Stimulated activated CD4-positive, alpha-beta T cell treated with anti-CD3 and anti-CD28 coated beads, Interleukin-1b, Interleukin-23, amount 100 ng/mL, for 24 hours (primary cell): ENCODE data around the gene SUN2.

Experiments used
- DNase-seq, 4 experiments: peaks; one replicate each; pipeline ENCODE4 v3.0.0-alpha.2; 2020; ENCODE audit warnings: low read depth in 4 of 4, low spot score in 1 of 4

Gene SUN2

DNA sequence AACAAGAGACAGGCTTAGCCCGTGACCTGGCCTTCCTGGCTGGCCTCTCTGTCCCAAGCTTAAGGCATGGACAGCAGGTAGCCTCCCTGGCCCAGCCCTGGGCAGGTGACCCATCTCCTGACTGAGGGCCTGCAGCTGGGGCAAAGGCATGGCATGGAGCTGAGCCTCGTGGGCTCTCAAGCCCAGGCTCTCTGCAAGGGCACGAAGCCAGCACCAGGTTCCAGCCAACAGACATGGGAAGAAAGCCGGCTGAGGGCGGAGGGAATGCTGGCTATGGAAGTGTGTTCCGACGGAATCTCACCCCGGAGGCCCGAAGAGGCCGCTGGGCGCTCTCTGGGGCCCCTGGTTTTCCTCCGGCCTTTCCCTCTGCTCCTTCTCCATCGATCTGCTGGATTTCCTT is 25.2 kb upstream of the SUN2 start:
- no peak for DNase-seq

DNA sequence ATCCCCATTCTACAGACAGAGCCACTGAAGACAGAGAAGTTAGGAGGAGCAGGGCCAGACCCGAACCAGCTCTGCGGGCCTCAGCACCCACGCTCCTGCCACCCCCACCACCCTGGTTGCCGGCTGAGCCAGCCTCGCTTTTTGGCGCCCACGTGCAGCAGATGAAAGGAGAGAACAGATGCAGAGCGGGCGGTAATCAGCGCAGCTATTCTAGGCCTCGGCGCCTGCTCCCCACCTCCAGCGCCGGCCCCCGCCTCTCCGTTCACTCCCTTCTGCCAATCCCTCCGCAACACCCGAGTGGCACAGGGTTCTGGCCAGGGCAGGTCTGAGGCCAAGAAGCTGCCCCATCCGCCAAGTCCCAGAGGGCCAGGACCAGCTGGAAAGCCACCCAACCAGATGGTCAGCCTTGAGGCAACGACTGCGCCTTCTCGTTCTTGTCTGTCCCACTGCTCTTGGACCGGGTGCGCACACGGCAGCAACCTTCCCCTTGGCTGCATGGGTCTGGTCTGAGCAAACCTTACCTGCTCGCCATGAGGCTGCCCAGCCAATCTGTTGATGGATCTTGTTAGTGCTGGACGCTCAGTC is 21.4 kb upstream of the SUN2 start:
- no peak for DNase-seq

DNA sequence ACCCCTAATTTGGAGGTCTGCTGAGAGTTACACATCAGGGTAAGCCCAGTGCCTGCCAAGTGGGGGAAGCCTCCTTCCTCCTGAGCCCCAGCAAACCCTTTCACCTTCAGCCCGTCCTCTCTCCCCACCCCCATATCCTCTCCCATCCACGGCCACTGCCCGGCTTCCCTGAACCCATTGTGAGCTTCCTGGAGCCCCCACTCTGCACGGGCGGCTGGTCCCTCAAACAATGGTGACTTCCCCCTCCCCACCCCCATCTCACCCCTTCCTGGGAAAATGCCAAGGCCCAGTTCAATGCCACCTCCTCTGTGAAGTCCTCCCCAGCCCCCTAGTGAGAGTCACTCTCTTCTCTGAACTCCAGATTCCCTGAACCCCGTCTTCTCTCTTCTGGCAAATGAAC is 20.3 kb upstream of the SUN2 start:
- DNase-seq, result no peak

DNA sequence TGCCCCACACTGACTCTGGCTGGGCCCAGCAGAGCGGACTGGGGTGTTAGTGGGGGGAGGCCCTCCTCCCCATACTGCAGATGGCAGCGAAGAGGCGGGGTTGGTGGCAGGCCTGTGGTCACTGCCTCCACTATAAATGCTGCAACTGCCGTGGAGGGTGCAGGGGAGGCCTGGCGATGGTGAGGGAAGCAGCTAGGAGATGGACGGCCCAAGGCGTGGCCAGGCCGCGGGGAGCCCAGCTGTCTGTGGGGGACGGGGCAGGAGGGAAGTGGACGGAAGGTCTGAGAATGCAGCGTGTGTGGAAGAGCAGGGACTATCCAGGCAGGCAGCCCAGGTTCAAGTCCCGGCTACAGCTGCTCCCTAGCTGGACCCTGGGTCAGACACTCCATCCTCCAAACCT is 19.9 kb upstream of the SUN2 start:
- no peak for DNase-seq

DNA sequence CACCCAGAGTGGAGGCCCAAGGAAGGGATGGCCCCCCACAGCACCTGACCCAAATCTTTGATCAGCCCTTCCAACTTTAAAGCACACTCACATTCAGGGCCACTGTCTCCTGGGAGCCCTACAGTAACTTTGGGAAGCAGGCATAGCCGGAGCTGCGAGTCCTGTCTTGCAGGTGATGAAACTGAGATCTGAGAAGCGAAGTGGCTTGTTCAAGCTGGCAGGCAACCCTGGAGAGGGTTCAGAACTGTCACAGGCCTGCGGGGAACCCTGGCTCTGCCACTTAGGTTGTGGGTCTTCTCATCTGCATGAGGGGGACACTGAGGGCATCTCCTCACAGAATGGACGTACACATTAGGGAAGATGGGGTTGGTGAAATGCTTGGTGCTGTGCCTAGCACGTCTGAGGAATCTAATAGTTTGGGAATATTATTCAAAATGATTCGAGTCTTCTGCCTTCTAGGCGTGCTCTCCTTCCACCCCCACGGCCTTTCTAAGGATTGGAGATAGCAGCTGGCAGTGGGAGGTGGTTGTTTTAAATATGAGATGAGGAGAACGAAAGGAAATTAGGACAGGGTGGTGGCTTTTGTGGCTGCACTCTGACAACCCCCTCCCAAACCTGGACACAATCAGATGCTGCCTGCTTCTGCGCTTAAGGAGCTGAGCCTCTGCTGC is 18.8 kb upstream of the SUN2 start:
- no peak for DNase-seq

DNA sequence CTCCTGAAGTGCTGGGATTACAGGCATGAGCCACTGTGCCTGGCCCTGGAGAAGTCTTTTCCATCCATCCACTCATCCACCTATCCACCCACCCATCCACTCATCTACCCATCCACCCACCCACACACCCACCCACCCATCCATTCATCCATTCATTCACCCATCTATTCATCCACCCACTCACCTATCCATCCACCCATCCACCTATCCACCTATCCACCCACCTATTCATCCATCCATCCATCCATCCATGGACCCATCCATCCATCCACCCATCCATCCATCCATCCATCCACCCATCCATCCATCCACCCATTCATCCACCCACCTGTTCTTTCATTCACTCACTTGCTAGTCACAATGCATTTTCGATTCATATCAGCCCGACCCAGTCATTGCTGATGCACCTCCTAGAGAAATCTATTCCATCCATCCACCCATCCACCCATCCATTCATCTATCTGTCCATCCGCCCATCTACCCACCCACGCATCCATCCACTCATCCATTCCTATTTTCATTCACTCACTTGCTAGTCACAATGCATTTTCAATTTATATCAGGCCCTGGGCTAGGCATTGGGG is 17.7 kb upstream of the SUN2 start:
- DNase-seq, result no peak

DNA sequence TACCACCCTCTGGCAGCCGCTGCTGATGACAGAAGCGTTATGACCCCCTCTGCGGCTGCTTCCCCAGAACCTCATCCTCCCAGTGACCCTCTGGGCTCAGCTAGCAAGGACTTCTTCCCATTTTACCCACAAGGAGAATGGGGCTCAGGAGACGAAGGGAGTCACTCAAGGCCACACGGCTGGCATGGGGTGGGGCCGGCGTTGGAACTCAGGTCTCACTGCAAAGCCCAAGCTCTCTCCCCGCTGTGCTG is 16.8 kb upstream of the SUN2 start:
- DNase-seq, result no peak

DNA sequence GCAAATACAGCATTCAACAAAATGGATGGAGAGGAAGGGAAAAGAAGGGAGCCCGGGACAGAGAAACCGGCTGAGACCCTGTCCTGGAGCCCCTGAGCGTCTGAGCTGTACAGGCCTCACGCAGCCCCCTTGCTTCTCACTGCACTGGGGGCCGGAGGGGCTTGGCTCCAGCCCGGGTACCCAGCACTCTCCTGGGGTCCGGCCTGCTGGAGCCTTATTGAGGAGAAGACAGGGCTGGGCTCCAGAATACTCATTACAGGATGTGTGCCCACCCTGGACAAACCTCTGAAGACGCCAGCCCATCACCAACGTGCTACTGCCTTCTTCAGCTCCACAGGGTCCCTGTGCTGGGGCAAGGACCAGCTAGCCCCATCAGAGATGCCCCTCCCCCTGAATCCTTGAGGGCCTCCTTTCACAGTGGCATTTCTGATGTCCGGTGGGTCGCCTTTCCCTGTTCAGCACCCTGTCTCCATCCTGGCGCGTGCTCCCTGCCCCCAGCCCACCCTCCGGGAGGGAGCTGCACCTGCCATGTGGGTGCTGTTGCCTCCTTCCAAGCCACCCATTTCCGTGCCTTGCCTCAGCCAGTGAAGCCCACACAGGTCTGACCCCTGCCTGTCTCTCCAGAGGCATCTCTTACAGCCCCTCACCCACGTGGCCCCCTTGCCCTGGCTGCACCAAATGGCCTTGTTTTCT is 14.6 kb upstream of the SUN2 start:
- DNase-seq, result no peak

DNA sequence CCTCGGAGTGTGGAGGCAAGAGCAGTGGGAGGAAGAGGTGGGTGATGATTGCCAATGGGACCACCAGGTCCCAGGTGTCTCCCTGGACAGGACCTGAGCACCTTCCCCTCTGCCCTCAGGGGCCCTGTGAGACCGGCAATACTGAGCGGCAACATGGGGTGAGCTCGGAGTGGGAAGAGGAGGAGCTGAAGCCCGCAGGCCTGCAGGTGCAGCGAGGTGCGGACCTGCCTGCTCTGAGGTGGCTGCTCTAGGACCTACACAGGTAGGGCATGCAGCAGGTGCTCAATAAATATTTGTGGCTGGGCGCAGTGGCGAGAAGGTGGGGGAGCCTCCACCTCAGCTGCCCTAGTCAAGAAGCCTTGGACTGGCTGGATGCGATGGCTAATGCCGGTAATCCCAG is 12.2 kb upstream of the SUN2 start:
- no peak for DNase-seq

DNA sequence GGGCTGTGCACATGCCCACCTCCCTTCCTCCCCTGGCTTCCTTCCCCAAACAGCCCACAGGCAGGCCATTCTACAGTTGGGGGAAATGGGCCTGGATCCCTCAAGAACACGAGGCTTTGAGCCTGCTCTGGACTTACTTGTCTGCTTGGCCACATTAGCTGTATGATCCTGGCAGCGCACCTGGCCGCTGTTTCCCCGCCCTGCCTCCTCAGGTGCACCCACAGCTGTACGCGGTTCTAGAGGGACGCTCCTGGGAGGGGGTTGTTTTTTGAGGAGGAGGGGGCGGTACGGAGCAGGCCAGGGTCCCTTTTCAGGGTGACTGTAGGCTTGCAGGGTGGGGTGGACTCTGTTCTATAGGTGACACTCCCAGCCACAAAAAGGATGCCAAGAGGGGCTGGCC is 11.5 kb upstream of the SUN2 start:
- DNase-seq, result no peak

DNA sequence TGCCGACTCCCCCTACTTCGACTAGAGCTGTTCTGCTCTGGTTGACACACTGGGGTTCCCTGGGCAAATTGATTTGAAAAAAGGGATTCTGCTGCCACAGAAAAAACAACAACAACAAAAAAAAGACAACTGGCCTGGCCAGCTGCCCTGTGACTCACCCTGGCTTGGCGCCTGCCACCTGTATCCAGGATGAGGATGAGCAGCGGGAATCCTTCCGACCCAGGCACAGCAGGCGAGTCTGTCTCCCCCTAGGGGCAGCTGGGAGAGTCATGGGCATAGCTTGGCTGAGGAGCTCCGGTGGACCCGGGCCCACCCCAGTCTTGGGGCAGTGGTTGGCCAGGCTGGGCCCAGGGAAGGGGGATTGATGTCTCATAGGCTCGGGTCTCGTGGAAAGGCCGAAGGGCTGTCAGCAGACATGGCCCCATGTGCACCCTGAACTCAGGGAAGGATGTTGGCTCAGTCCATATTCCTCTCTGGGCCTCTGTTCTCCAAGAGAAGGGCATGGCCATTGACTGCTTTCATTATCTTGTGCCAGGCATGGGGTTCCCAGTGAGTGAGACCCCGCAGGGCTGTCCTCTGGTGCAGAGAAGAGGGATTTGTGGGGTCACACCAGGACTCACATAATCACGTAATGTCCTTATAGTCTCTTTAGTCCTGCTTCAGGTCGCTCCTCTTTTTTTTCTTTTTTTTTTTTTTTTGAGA is 10.4 kb upstream of the SUN2 start:
- DNase-seq, result no peak

DNA sequence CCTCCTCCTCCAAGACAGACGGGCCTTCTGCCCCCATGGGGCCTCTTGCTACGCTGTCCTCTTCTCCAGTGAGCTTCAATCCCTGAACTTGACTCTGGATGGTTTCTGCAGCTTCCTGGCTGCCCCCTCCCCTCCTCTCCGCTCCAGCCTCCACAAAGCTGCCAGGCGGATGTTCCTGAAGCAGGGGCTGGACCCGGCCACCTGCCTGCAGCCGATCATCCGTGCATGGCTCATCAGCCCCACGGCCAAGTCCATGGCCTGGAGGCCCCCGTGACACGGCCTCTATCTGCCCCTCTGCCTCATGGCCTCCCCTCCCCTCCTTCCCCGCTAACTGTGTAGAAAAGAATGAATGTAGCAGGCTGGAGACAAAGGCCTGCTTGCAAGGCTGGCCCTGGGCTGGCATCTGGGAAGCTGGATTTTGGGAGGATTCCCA is 6.8 kb upstream of the SUN2 start:
- DNase-seq, result no peak

DNA sequence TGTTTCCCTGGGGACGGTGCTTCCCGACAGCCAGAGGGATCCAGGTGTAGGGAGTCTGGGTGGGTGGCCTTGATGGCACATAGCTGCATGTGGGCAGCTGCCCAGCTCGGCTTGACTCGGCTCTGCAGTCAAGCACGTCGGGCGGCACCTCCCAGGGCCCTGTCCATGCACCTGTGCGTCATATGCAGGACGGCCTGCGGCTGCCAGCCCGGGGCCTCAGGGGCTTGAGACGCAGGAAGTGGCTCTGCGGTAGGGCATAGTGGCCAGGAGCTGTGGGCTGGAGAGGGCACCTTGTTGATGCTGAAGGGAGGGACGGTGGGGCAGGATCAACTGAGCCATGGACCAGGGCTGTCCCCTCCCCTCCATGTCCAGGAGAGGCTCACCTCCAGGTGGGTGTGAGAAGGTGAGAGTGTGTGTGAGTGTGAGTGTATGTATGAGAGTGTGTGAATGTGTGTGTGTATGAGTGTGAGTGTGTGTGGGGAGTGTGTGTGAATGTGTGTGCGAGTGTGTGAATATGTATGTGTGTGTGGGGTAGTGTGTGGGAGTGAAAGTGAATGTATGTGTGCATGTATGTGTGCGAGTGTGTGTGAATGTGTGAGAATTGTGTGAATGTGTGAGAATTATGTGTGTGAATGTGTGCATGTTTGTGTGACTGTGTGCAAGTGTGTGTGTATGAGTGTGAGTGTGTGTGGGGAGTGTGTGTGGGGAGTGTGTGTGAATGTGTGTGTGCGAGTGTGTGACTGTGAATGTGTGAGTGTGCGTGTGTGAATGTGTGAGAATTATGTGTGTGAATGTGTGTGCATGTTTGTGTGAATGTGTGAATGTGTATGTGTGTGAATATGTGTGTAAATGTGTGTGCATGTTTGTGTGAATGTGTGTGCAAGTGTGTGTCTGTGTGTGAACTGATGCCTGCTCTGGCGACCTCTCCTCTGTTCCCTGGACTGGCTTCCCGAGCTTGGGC is 5.7 kb upstream of the SUN2 start:
- no peak for DNase-seq

DNA sequence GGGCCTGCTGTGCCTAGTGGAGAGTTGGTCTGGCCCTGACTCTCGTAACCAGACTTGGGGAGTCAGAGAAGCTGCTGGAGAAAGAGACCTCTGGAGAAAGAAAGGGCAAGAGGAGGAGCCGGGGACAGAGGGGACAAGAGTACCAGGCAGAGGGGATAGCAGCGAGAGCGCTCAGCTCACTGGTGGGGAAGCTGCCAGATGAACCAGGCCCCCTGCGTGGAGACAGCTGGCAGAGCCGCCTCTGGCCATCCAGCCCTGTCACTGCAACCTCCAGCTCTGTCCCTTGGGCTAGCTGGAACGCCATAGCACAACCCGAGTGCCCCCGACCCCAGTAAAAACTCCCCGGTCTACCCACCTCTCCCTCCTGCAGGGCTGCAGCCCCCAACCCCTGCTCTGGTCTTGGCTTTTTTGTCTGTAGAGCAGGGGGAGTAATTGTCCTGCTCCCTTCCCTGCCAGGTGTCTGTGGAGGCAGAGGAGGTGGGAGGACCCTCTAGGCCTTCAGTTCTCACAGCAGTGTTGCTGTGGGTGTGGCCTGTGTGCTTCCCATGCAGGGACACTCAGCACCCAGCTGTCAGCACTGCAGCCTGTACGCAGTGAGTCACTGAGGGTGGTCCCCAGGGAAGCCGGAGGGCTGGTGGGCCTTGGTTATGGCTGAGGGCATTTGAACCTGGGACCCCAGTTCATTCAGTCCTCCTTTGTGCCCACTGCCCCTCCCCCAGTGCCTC is 4.8 kb upstream of the SUN2 start:
- no peak for DNase-seq

DNA sequence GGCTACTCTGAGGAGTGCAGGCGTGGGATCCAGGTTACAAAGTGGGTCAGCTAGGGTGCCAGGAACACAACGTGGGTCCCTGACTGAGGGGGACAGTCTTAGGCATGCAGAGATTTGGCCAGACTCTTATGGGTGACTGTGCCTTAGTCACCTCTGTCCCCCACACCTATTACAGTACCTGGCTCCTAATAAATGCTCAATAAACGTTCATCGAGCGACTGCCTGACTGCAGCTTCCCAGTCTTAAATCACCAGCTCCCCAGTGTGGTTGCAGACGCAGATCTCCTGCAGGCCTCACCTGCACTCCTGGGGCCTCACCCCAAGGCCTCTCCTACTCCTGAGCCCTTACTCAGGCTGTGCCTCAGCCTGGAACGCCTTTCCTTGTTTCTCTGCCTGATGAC is 3.2 kb upstream of the SUN2 start:
- no peak for DNase-seq

DNA sequence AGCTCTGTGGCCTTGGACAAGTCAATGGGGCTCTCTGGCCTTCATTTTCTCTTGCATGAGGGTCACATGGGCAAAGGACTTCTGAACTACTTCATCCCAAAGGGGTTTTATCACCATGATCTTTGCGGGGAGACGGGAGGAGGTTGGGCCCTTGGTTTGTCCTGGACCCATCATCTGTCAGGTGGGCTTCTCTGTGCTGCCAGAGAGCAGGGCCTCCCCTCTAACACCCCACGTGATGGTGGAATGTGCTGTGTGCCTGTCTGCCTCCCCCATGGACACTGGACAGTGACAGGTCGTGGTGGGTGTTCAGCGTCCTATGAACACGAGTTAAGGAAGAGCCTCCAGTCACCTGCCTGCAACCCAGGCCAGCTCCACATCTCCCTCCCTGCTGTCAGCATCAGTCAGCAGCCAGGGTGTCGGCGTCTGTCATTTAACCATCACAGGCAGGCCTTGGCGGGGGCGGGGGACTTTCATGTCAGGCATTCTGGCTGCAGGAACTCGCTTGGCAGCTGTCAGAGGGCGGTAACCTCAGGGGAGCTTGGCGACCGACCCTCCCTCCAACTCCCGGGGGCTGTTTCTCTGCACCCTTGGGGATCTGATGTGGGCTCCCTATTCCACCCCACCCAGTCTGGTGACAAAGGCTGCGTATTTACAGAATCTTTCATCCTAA is 2.6 kb upstream of the SUN2 start:
- DNase-seq, result peak in 2 of 4 experiments; percentile 62 to 65

DNA sequence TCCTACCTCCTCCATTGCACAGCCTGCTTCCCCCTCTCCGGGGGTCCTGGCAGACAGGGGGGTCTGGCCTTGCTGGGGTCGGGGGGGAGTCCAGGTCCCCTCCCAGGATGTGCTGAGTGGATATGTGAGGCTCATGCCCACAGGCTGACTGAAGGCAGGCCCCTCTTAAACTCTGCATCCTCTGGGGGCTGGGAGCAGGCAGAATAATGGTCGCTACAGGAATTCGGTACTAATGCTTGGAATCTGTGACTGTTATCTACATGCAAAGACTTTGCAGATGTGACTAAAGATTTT is 1.6 kb upstream of the SUN2 start:
- DNase-seq, result no peak

DNA sequence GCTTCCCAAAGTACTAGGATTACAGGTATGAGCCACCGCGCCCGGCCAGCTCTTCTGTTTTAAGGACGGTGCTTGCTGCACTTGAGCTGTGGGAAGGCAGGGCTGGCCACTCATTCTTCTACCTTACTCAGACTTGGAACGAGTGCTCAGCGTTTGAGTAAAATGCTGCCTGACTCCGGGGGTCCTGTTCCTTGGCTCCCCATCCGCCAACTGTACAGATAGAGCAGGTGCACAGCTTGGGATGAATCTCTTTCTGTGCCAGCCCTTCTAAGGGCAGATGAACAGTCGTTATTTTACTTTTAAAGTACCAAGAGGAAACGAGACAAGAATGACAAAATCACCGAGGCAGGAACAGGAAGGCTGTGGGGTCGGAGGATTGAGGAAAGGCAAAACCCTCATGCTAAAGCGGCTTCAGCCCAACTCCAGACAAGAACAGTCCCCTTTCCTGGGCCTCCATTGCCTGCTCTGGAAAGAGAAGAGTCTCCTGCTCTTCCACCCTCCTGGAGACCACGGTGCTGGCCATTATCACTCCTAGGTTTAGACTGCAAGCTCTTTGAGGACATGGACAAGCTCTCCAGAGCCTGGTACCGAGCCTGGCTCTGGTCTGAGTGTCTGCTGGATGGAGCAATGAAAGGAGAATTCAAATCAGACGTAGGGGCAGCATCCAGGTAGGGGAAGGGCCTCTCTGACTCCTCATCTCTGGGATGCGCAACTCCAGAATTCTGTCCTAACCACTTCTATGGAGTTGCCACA is 1.1 kb upstream of the SUN2 start:
- no peak for DNase-seq
